ENCODE results near the gene MIER1. TPM values are rescaled to one million over a fixed set of nuclear protein-coding genes. Genes with fewer than 3 reads are reported as not detected.

MIER1 gene
- total RNA-seq, 1 experiment from 2014 or later = 33.7 TPM

- Histone ChIP-seq H3K9me3 (ENCODE audit: control insufficient read depth, insufficient read depth, low read depth, low read length) (no peaks in the 10 kb centered on the region), H3K27me3 (ENCODE audit: control insufficient read depth, insufficient read depth, low read length) (no peaks in the 10 kb centered on the region), H3K4me1 (ENCODE audit: control insufficient read depth, insufficient read depth, low read length) (peaks cover 10% of the 10 kb centered on the region), H3K4me3 (ENCODE audit: low read depth in 2 of 2, low read length in 2 of 2) (no peak overlapping the region), H3K27ac (ENCODE audit: low read length) (no peak overlapping the region), H3K36me3 (ENCODE audit: control insufficient read depth, insufficient read depth, low read length) (no peaks in the 10 kb centered on the region; the same call in 1 of the 2 replicates)
- in situ Hi-C loops (cut with HindIII; ENCODE audit: low pct_unique_long_range_greater_than_20kb, low sequenced_read_pairs) = no loop called here
- BruUV-seq (replicated peaks) = no TSS peak
- no peak for ATAC-seq
- DNase-seq (ENCODE audit: low read depth, low spot score) = no peak
- ChIA-PET POLR2A (no interaction called here), CTCF (no interaction called here)
- TF ChIP-seq TCF7L2 (IDR thresholded peaks at IDR 0.05; ENCODE audit: low read depth, low read length) (no peak), POLR2AphosphoS5 (IDR thresholded peaks at IDR 0.05; ENCODE audit: low read depth, low read length) (no peak), CTCF (IDR thresholded peaks at IDR 0.05) (no peak)
- TF ChIP-seq, protein P1, sequence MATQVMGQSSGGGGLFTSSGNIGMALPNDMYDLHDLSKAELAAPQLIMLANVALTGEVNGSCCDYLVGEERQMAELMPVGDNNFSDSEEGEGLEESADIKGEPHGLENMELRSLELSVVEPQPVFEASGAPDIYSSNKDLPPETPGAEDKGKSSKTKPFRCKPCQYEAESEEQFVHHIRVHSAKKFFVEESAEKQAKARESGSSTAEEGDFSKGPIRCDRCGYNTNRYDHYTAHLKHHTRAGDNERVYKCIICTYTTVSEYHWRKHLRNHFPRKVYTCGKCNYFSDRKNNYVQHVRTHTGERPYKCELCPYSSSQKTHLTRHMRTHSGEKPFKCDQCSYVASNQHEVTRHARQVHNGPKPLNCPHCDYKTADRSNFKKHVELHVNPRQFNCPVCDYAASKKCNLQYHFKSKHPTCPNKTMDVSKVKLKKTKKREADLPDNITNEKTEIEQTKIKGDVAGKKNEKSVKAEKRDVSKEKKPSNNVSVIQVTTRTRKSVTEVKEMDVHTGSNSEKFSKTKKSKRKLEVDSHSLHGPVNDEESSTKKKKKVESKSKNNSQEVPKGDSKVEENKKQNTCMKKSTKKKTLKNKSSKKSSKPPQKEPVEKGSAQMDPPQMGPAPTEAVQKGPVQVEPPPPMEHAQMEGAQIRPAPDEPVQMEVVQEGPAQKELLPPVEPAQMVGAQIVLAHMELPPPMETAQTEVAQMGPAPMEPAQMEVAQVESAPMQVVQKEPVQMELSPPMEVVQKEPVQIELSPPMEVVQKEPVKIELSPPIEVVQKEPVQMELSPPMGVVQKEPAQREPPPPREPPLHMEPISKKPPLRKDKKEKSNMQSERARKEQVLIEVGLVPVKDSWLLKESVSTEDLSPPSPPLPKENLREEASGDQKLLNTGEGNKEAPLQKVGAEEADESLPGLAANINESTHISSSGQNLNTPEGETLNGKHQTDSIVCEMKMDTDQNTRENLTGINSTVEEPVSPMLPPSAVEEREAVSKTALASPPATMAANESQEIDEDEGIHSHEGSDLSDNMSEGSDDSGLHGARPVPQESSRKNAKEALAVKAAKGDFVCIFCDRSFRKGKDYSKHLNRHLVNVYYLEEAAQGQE (IDR thresholded peaks at IDR 0.05; ENCODE audit: insufficient read depth in 1 of 2, low read depth in 2 of 2, low read length in 1 of 2) = no peak
- intact Hi-C loops (cut with micrococcal nuclease; ENCODE audit: unreplicated experiment) = no loop called here
These were observed 5.0 kb upstream of the MIER1 start for GRCh38 chr1:66919828-66920227.

DNA sequence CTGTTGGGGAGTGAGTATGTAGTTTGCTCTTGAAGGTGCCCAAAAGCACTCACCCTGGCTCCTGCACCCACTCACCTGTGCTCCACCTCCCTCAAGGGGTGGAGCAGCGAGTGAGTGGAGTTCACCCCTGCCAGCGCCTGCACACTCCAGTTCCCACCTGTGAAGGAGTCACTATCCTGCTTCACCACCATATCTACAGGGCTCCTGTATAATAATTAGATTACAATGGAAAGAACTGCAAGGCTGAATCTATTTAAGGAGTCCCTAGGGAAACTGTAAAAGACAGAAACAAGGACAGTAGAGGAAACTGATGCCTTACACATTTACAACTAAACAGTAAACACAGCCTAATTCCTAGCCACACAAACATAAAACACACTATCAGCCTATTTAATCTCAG, 4.2 kb upstream of the MIER1 start:
- no peaks in the 10 kb centered on the region for H3K27me3 ChIP-seq (ENCODE audit: control insufficient read depth, insufficient read depth, low read length)
- no peak for ATAC-seq
- CTCF ChIA-PET = interaction anchor here (0.6 kb wide), 1 partner anchor 101 kb away, joined by 3 read pairs; no protein-coding TSS in a partner anchor
- in situ Hi-C loops (cut with HindIII; ENCODE audit: low pct_unique_long_range_greater_than_20kb, low sequenced_read_pairs) (no loop called here), intact Hi-C loops (cut with micrococcal nuclease; ENCODE audit: unreplicated experiment) (no loop called here)
- DNase-seq (ENCODE audit: low read depth, low spot score) = no peak
- H3K36me3 ChIP-seq (ENCODE audit: control insufficient read depth, insufficient read depth, low read length) = no peaks in the 10 kb centered on the region; the same call in 1 of the 2 replicates
- no peaks in the 10 kb centered on the region for H3K9me3 ChIP-seq (ENCODE audit: control insufficient read depth, insufficient read depth, low read depth, low read length)
- no TSS peak for BruUV-seq (replicated peaks)
- no peak overlapping the region for H3K4me3 ChIP-seq (ENCODE audit: low read depth in 2 of 2, low read length in 2 of 2)
- POLR2A ChIA-PET = no interaction called here
- H3K27ac ChIP-seq (ENCODE audit: low read length) = no peak overlapping the region
- peaks cover 10% of the 10 kb centered on the region for H3K4me1 ChIP-seq (ENCODE audit: control insufficient read depth, insufficient read depth, low read length)
- TF ChIP-seq CTCF (IDR thresholded peaks at IDR 0.05) (no peak), SIN3A (IDR thresholded peaks at IDR 0.05; ENCODE audit: borderline replicate concordance, insufficient read depth, low read depth, low read length) (no peak), POLR2AphosphoS5 (IDR thresholded peaks at IDR 0.05; ENCODE audit: low read depth, low read length) (no peak)
- TF ChIP-seq, protein P1 (IDR thresholded peaks at IDR 0.05; ENCODE audit: insufficient read depth in 1 of 2, low read depth in 2 of 2, low read length in 1 of 2) = no peak
